Activated CD4-positive, alpha-beta T cell treated with anti-CD3 and anti-CD28 coated beads, Interleukin-2, Interleukin-6, amounts not matched to agents 100 ng/mL and 50 ng/mL, durations not matched to agents 16 hours and 8 hours (primary cell): ENCODE measurements around the gene KLF3.
"Not testable (repeated sequence)": the region's sequence is repeated elsewhere in the genome, so short reads cannot be mapped to it uniquely, and the experiment has no call there.

Experiments used
- DNase-seq: peaks from one replicate; pipeline ENCODE4 v3.0.0-alpha.2; 2020

KLF3 gene

DNA sequence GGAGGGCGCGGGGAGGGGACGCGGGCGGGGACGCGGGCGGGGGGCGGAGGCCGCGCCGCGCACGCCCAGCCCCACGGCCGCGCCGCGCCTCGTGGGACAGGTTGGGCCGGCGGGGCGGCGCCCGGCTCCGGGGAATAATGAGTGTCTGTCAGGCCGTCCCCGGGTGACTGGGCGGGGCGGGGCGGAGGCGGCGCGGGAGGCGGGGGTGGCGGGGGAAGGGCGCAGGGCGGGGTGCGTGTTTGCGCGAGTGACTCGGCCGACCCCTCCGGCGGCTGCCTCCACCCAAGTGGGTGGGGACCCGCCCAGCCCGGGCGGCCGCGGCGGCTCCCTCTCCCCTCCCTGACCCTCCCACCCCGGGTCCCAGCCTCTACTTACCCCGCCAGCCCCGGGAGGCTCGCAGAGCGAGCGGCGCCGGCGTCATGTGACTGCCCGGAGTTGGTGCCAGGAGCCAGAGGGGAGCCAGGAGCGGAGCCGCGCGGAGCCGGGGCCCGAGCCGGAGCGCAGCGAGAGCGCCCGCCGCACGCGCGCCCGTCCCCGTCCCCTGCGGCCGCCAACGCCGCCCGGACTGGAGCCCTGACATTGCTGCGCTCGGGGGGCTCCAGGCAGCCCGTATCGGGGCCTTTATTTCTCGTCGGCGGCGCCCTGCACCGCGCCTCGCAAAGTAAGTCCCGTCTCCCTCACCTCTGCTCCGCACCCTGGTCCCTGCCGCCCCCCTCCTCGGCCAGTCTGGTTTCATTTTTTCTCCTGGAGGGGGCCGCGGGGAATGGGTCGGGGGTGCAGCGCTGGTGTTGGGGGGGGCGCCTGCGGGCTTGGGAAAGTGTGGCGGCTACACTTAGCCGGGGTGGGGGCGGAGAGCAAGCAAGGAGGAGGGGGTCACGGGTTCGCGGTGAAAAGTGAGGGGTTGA is at the start of gene KLF3:
KLF3 (plus strand) TSS at position 399 of the 905 bp plus-strand sequence. CDS start 16,427 bp downstream, outside the sequence.
- peak; percentile 92 for DNase-seq

DNA sequence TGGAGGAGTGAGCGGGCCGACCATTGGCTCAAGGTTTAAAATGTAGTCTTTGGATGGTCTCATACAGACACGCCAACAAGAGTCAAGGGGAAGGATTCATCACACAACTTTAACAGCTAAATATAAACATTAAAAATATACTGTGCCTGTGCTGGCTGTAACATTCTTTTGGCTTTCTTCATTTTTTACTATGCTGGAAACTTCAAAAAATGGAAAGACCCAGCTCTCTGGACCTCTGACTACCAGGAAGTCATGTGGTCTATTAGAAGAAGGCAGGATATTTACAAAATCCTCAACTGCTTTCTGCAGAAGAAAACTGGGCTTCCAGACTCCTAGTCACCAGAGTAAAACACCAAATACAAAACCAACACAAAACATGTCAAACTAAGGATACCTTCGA is 49.8 kb upstream of the KLF3 start:
- DNase-seq, result no peak

DNA sequence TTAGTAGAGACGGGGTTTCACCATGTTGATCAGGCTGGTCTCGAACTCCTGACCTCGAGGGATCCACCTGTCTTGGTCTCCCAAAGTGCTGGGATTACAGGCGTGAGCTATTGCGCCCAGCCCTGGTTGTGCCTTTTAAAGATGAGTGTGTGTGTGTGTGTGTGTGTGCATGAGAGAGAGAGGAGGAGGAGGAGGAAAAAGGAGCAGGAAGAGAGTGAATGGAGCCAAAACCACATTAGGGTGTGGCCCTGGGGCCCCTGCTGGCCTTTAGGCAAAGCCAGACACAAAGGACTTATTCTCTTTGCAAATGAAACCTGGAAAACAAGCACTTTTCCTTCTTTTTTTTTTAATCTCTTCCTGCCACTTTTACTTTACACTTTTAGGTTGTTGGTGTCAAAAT is 48.2 kb upstream of the KLF3 start:
- no peak for DNase-seq

DNA sequence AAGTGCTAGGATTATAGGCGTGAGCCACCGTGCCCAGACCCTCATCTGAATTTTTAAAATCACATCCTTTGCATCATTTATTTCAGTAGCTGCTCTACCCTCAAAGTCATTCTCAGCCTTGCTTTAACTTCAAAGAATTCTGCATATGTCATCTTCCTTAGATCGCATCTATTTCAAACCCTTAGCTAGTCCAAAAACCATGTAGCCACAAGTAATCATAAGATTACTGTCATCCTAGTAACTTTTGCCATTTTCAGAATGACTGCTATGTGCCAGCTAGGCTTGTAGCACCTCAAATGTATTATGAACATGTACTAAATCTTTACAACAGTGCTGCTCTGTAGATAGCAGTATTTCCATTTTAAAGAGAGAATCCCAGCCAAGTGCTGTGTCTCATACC is 45.5 kb upstream of the KLF3 start:
- peak; percentile 86 for DNase-seq

DNA sequence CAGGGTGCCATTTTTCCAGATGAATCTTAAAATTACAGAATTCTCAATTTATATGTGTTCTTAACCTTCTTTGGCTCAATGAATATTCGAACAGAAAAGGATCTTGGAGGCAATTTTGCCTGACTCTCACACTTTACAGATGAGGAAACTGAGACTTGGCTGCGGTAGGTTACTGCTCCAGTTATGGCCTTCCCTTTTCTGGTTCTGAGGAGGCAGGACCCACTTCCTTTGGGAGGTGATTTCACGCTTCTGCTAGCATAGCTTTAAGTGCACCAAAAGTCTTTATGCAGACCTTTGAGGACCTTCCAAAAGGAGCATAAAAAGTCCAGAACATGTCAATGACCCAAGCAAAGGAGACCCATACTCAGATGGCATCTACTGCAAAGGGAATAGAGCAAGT is 44.7 kb upstream of the KLF3 start:
- peak; percentile 61 for DNase-seq

DNA sequence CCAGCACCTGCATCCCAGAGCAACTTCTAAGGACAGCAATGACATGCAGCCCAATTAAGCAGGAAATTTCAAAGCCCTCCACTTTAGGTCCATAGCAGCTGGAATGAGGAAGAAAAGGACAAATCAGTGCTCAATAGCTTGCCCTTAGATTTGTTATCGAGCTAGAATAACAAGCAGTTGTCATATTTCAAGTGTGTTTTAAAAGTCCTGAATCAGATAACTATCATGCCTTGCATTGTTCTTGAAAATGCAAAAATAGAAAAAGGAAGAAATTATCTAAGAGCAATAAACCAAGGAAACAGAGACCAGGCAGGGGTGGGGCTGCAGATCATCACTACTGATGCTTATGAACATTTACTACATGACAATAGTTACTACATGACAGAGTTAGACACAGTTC is 43.9 kb upstream of the KLF3 start:
- no peak for DNase-seq

DNA sequence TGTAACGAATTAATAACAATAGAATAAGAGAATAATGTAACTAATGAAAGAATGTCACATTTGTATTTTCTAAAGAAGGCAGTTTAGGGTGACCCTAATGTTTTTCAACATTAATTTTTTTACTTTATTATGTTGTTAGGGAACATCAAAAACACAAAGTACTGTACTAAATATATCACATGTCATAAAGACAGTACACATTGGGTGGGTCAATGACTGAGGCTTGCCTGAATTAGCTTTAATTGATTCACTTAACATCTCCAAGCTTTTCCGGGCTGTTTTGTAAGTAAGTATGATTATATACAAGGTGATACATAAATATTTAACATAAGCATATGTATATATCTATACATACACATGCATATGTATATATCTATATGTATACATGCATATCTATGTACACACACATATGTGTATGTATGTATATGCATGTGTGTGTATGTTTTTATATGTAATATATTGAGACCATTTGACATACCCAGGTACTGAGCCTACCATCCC is 43.4 kb upstream of the KLF3 start:
- no peak for DNase-seq

DNA sequence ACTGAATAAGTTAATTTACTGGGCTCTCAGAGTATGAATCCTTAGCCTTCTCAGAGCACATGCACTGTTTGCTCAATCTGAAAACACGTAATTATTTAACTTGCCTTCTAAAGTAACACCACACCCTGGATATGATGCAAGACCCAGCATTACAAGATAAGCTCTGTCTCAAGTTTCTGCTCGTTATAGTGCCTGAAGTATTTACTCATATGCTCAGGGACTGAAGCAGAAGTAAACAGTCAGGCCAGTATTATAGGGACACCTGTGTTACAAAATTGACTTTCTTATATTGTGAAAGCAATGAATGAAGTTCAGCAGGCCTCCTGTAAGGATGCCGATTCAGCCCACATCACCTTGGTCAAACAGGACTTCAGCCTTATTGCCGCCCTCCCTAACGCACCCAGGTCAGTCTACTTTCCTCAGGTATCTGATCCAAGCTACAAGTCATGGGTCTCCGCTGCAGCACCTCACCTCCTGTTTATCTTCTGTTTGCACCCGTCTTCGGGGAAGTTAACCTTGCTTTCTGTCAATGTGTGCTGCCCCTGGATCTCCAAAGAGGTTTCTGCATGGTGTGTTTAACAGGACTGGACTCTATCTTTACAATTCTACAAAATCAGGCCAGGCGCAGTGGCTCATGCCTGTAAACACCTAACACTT is 42.8 kb upstream of the KLF3 start:
- DNase-seq, result peak; percentile 76

DNA sequence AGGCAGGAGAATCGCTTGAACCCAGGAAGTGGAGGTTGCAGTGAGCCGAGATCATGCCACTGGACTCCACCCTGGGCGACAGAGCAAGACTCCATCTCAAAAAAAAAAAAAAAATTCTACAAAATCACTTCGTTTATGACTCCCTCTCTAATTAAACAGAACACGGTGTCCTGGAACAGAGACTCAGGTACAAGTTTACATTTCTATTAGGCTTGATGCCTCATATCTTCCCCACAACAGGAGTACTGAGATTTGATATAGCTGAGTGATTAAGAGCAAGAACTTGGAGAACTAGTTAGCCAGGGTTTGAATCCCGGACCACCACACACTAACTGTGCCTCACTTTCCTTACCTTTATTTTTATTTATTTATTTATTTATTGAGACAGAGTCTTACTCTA is 42.2 kb upstream of the KLF3 start:
- DNase-seq, result no peak

DNA sequence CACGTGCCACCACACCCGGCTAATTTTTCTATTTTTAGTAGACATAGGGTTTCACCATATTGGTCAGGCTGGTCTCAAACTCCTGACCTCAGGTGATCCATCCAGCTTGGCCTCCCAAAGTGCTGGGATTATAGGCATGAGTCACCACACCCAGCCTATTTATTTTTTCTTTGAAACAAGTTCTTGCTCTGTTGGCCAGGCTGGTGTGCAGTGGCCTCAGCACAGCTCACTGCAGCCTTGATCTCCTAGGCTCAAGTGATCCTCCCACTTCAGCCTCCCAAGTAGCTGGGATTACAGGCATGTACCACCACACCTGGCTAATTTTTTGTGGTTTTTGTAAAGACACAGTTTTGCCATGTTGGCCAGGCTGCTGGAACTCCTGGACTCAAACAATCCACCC is 41.7 kb upstream of the KLF3 start:
- DNase-seq, result not testable (repeated sequence)

DNA sequence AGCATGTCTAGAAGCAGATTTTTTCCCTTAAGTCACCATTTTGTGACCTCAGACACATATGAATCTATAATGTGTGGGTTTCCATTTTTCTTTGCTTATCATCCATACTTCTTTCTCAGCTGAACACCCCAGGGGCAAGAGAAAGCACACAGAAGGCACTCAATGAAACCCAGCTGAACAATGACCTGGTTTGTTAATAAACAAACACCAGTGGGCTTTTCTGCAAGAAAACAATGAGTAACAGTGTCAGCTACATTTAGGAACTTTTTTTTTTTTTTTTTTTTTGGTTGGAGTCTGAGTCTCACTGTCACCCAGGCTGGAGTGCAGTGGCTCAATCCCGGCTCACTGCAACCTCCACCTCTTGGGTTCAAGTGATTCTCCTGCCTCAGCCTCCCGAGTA is 40.7 kb upstream of the KLF3 start:
- DNase-seq, result no peak

DNA sequence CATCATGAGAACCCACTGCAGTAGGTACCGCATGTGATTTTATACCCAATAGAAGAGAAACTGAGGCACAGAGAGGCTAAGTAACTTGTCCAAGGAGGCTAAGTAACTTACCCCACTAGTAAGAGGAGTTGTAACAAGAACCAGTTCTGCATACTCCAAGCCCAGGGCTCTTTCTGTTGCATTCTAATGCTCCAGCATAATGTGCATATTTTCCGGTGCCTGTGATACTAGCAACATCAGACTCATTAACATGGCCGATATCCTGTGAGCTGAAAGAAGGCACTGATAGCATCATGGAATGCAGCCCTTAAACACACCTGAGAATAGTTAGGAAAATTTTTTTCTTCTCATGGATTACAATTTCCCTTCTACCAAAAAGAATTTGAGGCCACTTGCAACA is 39.7 kb upstream of the KLF3 start:
- no peak for DNase-seq

DNA sequence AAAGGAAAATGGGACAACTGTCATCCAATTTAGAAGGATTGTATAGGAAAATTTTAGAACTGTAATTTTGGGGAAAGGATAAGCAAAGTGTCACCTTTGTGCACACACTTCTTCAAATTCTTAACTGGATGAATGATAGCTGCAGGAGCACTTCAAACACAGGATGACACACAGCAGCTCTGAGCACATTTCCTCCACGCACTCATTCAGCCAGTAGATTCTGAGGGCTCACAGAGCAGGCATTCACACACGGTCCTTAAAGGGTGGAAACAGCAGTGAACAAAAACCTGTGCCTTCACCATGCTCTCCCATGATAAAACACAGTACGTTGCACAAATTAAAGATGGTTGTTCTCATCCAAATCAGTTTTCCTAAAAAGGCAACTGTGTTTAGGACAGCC is 38.5 kb upstream of the KLF3 start:
- peak; percentile 20 for DNase-seq

DNA sequence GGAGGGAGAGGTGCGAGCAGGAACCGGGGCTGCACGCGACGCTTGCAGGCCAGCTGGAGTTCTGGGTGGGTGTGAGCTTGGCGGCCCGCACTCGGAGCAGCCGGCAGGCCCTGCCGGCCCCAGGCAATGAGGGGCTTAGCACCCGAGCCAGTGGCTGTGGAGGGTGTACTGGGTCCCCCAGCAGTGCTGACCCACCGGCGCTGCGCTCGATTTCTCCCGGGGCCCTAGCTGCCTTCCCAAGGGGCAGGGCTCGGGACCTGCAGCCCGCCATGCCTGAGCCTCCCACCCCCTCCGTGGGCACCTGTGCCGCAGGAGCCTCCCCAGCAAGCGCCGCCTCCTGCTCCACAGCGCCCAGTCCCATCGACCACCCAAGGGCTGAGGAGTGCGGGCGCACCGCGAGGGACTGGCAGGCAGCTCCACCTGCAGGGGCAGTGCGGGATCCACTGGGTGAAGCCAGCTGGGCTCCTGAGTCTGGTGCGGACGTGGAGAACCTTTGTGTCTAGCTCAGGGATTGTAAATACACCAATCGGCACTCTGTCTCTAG is 37.0 kb upstream of the KLF3 start:
- DNase-seq, result not testable (repeated sequence)

DNA sequence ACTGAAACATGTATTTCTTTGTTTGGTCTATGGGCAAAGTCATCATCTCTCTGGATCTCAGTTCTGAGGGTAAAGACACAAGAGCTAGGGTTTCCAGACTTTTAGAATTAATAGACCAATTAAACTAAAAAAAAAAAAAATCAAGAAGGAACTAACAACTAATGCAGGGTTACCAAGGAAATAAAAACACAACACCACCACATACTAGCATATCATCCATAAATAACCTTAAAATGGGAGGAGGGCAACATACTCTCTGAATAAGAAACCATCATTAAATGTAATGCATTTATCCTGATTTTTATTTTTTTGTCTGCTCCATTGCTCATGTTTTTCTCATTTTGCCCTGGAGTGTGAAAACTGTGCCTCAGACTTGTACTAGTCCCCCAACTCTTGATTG is 33.5 kb upstream of the KLF3 start:
- no peak for DNase-seq

DNA sequence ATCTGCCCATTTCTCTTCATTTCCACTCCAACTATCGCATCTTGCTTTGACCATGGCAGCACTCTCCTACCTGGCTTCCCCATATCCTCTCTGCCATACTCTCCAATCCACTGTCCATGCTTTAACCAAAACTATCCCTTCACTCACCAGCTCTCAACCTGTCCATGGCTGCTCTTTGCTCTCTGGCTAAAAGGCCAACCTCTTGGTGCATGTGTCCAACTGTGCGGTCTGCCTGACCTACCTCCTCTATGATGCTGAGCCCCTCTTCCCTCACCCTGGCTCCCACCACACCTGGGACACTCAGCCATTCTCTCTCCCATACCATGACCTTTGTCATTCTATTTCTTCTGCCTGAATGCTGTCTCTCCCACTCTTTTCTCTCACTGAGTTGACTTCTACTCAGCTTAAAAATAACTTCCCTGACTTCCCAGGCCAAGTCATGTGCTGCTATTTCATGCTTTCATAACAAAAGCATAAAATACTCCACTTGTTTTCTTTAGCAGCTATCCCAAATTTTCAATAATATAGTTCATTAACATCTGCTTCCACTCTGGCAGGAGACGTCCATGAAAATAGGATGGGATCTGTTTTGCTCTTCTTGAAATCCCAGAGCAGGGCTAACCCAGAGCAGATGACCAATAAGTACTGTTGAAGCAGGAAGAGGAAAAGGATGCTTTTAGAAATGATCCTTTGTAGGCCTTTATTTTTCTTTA is 29.8 kb upstream of the KLF3 start:
- DNase-seq, result no peak

DNA sequence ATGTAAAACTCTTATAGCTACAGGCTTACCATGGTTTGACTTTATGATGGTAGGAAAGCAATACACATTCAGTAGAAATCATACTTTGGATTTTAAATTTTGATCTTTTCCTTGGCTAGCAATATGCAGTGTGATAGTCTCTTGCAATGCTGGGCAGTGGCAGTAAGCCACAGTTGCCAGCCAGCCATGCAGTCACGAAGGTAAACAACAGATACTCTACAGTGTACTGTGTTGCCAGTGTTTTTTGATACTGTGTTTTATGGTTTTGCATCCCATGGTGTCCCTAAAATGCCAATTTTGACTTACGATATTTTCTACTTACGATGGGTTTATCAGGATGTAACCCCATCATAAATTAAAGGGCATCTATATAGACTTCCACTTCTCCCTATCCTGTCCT is 24.8 kb upstream of the KLF3 start:
- no peak for DNase-seq

DNA sequence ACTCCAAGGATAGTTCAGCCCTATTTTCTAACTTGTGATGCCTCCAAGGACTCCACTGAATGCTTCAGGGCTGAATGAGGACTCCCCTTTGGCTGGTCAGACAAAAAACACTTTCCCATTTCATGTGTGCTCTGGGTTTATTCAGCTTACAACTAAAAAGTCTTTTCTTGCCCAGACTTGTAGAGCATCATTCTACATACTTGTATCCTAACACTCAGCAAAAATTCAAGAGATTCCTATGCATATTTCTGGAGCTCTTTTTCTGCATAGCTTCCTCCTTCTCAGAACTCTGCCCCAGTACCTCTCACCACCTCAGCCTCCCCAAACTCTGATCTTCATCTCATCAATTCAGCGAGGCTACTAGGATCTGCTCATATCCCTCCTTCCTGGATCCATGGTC is 22.2 kb upstream of the KLF3 start:
- no peak for DNase-seq

DNA sequence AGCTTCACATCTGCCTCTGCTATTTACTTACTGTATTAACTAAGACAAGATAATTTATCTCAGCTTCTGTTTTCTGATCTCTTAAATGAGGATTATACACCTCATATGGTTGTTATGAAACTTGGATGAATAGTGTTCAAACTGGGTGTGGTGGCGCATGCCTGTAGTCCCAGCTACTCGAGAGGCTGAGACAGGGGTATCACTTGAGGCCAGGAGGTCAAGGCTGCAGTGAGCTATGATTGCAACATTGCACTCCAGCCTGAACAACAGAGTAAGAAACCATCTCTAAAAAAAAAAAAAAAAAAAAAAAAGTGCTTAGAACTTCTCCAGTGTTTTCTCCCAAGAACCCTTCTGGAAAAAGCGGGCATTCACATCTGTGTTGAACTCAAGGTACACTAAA is 19.8 kb upstream of the KLF3 start:
- no peak for DNase-seq

DNA sequence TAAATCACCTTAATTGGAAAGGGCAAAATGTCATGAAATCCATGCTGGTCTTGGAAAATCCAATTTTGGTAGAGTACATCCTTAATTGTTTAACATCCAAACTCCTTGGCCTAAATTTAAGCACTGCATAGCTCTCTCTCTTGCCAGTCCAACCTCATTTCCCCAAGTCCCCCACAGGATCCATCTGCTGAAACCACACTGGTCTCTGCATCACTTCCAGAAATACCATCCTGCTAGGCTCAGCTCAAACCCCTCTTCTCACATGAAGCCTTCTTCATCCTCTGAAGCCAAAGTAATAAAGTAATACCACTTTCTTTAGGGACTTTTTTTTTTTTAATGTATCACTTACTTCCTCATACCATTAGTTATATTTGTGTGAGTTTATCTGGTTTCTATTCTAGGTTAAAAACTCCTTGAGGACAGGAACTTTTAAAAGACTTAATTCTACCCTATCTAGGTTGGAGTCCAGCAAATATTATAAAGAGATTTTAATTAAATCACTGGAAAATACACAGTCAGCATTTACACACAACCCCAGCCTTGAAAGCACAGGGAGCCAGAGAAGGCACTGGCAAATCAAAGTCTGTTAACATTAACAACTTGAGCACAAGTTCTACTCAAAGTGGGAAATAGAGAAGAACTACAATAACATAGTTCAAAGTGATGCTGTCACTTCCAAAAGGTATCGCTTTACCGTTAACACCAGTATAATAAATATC is 16.7 kb upstream of the KLF3 start:
- no peak for DNase-seq

DNA sequence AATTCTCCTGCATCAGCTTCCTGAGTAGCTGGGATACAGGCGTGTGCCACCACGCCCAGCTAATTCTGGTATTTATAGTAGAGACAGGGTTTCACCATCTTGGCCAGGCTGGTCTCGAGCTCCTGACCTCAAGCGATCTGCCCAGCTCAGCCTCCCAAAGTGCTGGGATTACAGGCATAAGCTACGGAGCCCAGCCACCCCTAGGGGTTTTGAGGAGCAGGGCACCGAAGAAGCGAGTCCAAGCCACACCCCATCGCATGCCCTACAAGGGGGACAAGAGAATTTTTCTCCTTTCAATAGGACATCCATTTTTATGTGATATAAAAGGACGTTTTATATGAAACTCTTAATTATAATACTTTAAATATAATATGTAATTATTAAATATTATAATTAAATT is 13.9 kb upstream of the KLF3 start:
- no peak for DNase-seq

DNA sequence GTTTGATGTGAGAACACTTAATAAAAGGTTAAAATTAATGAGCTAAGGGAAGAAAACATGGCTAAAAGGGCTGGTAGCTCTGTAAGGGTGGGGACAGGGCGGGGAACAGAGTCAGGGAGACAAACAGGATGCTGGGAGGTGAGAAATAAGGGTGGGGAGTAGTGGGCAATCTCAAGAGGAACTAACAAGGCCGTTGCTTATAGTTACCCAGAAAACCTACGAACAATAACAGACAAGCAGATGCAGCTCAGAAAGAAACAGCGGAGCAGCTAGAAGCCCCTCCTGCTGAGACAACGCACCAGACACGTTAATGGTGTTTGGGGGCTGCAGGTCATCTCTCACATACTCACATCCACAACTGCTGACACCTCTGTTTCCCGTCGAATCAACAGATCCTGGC is 9.7 kb upstream of the KLF3 start:
- no peak for DNase-seq

DNA sequence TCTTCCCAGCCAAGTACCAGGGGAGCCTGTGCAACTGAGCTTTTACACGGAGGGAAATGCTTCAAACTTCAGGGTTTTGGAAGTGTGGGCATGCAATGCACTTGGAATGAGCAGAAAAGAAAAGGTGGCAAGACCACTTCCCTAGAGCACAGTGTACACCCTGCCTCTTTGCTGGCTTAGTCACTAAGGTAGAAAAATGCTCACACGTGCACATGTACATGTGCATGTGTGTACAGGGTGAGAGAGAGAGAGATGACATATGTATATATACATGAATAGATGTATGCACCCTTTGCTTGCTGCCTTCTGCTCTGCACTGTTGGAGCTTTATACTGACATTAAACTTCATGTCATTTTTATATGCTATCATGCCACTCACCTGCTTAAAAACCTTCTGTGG is 7.9 kb upstream of the KLF3 start:
- no peak for DNase-seq
